HG03039 (cell line): ENCODE results near the gene POGZ.

Experiments used
- ATAC-seq: cut with Tn5 transposase; IDR thresholded peaks from one replicate; pipeline ENCODE4 v1.9.1; 2021; ENCODE audit warnings: mild to moderate bottlenecking, moderate library complexity; ENCODE audit not compliant: unreplicated experiment

The POGZ gene

DNA sequence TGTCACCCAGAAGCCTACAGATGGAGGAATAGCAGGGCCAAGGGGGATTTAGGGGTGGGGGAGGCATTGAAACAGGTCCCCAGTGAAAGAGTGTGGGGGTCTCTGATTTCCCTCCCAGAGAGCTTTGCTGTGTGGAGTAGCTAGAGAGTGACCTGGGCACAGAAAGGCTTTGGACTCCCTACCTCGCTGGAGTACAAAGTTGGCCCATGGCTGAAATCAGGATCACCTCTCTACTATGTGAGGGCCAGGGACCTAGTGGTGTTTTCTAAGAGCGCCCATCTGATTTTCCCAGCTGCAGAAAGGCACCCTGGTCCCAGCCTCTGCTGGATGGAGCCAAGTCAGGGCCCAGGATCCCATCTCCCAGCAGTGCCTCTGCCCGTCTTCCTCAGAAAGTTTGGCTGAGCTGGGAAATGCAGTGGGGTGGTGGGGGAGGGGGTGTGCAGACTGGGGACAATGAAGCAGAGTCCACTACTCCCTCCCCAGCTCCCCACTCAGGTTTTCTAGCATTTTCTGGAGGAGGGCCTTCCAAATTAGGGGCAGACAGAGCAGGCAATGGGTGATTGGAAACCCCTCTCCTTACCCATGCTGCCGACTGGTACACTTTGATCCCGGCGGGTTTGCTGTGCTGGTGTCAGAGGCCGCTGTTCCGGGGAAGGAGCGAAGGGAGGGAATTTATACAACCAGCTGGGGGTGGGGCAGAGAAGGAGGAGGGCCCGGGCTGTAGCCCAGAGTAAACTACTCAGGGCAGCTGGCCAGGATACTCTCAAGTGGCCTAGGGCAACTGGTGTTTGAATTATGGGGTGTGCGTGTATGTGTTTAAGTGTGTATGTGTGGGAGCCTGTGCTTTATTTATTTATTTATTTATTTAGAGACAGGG lies 87.0 kb downstream of the POGZ start, which contains the start of gene SELENBP1:
Gene SELENBP1, minus strand, starts transcription at position 648 of the 877 bp plus-strand sequence. Its CDS starts 64 bp downstream, at position 584.
- ATAC-seq = no peak

DNA sequence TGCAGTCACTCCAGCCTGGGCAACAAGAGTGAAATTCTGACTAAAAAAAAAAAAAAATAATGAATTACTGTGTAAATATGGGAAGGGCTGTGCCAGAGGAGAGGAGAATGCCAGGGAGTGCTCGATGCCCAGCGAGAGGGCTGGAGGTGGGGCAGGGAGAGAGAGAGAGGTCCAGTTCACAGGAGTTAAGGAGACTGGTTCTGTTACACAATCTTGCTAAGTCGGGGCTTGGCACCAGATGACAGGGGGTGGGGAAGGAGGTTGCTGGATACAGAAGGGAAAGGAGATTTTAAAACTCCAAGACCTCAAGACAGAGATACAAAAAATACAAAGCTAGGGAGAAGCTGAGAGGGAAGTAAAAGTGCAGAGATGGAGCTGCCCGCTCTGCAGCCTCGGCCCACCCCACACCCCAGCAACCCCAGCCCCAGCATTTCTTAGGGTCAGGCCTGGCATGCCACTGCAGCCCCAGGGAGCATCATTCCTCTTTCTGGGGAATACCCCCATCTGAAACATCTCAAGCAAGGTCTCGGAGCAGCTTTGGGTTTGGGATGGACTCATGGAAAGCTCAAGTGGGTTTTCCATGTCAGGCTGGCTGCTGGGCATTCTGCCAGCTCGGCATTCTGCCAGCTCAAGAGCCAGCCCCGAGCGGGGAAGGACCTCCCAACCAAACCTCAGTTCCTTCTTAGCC lies 87.8 kb downstream of the POGZ start:
- no peak for ATAC-seq

DNA sequence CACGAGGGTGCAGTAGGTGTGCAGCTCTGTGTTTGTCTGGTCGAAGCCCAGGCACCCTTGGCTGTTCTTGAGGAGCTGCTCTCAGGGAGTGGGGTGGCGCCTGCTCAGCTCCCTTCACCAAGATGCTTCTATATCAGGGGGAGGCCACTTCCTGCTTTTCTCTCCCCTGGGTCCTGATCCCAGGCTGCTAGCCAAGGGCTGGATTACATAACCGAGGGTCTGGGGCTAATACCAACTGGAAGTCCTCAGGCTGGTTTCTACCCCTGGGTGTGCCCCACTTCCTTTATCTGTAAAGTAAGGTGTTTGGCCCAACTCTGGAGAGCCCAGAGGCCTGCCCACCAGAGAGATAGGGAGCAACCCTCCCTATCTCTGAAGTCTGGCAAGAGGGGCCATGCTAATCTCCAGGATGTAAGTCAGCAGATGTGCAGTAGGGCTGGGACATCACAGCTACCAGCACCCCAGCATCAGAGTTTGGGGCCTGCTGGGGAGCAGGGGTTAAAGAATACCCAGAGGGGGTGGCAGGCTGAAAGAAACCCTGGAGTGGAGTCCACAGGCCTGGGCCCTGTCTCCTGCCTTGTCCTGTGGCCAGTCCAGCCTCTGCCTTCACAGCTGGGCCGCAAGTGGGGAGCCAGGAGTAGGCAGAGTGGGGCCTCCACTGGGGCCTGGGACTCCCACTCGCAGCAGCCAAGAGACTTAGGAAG lies 88.9 kb downstream of the POGZ start:
- ATAC-seq = no peak

DNA sequence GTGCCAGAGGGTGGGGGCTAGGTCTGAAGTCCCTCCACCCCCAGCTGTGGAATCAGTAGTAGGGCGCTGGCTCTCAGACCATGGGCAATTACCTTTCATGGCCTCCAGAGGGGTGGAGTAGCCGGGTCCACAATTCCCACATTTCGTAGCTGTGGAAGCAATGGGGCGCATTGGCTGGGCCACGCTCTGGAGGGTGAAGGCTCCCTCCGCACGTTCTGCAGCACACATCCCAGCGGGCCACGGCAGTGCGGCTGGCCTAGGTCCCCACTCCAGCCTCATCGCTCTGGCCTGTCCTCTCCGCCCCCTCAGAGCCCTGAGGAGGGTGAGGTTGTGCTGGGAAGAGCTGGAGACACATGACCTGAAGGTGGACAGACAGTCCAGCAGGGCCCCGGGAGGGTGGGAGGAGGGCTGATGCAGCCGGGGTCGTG lies 89.7 kb downstream of the POGZ start:
- ATAC-seq = no peak

DNA sequence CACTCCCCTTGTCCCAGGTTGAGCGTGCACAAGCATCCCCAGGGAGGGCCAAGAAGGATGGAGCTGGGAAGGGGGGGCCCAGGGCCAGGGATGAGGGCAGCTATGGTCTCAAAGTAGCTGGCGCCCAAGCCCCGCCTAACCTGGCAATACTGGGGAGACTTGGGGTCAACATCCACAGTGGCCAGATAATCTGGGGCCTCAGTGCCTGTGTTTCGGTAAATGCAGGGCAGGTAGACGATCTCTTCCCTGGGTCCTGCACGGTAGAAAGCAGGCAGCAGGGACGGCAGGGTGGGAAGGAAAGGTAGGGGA lies 90.0 kb downstream of the POGZ start:
- ATAC-seq = no peak

DNA sequence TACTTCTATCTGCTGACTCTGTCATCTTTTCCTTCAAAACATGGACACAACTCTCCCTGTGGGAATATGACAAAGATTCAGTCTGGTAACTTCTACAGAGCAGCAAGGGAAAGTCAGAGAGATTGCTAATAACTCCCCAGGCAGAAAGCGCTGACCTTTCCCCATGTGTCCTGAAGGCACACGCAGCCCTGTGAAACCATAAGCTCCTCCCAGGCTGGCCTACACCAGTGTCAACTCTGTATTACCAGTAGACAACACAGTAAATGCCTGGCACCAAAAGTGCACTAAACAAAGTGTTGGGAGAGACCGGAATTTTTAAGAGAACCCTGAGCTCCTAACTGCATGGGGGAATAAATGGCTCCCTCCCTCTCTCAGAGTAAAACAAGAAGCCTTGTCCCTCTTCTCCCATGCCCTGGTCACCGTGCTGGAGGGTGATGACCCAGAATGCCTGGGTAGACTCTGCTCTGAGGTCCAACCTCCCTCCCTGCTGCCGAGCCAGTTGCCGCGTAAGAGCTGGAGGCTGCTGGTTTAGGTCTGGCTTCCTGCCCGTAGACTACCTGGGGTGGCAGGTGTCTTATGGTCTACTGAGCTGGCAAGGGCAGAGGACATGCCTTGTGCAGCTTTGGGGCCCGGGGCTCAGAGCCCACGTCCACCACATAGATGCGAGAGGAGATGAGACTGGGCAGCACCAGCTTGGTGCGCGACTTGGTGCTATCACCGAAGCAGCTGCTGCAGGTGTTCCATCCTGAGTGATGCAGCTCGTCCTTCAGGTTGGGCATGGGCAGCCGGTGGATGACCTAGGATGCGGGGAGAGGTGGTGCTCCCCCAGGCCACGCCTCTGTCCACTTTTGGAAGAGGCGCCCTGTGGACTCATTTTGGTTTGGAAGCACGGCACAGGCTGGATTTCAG lies 90.6 kb downstream of the POGZ start:
- ATAC-seq = no peak

DNA sequence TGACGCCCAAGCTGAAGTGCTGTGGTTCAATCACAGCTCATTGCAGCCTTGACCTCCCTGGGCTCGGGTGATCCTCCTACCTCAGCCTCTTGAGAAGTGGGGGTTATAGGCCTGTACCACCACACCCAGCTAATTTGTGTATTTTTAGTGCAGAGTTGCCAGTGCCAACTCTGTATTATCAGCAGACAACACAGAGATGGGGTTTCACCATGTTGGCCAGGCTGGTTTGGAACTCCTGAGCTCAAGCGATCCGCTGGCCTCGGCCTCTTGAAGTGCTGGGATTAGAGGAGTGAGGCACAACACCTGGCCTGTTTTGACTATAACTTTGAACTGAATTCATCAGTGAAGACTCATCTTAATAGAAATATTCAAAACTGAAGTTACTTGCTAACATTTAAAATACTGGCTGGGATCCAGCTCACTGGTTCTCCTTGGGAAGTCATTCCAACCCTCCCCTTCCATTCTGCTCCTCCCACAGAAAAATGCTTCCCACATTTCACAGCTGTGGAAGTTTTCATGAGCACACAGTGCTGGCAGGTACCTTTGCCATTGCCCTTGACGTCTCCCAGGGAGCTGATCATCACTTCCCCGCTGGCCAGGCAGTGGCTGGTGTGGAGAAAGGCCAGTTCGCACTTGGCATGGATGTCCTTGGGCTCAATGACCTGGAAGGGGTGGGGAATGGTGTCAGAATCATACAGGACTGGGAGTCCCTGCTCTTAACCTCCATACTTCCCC lies 91.5 kb downstream of the POGZ start:
- no peak for ATAC-seq

DNA sequence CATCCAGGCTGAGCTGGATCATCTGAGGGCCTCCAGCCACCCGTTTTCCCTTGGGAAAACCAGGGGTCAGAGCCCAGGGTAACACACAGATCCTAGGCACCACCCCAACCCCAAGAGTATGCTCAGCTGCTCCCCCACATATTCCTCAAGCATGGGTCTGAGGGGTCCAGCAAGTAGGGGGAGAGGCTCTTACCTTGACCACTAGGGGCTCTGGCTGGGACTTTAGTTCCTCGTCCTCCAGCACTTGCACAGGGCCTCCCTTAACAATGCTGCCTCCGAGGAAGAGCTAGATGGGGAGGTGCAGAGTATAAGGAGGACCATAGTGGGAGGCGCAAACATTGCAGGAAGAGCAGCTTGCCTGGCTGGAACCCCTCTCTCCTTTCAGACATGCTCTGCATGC lies 94.3 kb downstream of the POGZ start:
- ATAC-seq = no peak

DNA sequence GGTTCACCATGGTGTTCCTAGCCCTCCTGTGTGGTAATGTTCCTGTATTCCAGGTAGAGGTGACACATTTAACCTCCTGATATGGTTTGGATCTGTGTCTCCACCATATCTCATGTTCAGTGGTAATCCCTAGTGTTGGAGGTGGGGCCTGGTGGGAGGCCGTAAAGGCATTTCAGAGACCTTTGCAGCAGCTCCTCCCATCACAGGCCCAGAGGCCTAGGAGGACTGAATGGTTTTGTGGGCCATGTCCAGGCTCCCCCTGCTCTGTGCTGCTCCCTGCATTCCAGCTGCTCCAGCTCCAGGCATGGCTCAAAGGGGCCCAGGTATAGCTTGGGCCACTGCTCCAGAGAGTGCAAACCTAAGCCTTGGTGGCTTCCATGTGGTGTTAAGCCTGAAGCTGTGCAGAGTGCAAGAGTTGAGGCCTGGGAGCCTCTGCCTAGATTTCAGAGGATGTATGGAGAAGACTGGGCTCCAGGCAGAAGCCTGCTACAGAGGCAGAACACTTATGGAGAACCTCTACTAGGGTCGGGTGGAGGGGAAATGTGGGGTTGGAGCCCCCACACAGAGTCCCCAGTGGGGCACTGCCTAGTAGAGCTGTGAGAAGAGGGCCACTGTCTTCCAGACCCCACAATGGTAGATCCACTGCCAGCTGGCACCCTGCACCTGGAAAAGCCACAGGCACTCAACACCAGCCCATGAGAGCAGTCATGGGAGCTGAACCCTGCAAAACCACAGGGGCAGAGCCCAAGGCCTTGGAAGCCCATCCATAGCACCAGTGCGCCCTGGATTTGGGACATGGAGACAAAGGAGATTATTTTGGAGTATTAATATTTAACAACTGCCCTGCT lies 96.8 kb downstream of the POGZ start:
- ATAC-seq = no peak

DNA sequence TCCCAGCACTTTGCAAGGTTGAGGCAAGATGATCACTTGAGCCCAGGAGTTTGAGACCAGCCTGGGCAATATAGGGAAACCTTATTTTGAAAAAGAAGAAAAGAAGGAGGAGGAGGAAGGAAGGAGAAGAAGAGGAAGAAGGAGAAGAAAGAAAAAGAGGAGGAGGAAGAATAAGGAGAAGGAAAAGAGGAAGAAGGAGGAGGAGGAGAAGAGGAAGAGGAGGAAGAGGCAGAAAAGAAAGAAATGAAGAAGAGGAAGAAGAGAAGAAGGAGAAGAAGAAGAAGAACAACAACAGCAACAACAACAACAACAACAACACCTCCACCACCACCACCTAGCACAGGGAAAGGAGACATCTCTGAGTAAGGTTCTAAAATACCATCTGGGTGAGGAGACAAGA lies 97.4 kb downstream of the POGZ start:
- ATAC-seq = no peak

DNA sequence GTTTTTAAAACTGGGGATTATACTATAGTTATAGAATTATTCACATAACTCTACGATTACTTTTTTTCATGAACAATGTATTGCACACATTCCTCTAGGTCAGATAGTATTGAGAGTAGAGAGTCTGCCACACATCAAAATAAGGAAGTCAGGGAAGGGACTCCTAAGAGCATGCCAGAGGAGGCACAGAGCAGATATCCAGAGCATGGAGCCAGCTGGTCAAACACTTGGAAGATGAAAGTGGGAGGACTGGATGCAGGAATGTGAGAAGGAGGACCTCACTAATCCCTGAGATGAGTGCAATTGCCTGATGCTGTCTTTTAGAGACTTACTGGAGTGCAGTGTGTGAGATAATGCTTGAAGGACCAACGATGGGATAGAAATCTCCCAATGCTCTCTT lies 102.6 kb downstream of the POGZ start:
- no peak for ATAC-seq
